ENCODE results near the gene SPATA13. TPM values are rescaled to one million over a fixed set of nuclear protein-coding genes. Genes with fewer than 3 reads are reported as not detected.

Gene SPATA13
- total and polyA plus RNA-seq, 11 donors, result 5.4 to 20.1 (median 8.6) TPM

DNA sequence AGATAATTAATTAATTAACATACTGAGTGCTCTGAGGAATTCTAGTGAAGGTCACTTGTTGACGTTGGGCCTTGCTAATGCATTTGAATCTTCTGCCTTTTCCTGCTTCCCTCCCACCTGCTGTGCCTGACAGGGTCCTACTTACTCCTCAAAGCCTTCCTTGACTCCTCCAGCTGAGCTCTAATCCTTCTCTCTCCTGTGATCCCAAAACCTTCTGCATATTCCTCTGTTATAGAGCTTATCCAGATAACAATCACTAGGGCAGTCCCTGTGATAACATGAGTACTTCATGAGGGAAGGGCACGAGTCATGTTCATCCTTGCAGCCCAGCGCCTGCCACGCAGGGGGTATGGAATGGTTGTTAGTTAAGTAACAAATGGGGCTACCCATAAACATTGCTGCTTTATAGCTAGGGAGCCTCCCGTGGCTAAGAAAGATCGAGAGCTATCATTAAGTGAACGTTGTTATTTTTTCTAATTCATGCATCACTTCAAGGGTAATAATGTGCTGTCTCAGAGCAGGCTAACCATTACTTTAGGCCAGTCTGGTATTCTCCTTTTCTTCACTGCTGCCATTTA lies 19.1 kb upstream of the SPATA13 start:
- WGBS, 4 donors, result 80 to 87% (median 83%) methylated on average over 7 of the region's 7 CpGs
- intact Hi-C loops (cut with DNase I), result no loop called here
- H3K27me3 ChIP-seq, result no peaks in the 10 kb centered on the region
- no peak for DNase-seq
- no peaks in the 10 kb centered on the region for H3K9me3 ChIP-seq
- ATAC-seq, result no peak
- TF ChIP-seq POLR2A (IDR thresholded peaks at IDR 0.05), result no peak
- TF ChIP-seq, protein P1, sequence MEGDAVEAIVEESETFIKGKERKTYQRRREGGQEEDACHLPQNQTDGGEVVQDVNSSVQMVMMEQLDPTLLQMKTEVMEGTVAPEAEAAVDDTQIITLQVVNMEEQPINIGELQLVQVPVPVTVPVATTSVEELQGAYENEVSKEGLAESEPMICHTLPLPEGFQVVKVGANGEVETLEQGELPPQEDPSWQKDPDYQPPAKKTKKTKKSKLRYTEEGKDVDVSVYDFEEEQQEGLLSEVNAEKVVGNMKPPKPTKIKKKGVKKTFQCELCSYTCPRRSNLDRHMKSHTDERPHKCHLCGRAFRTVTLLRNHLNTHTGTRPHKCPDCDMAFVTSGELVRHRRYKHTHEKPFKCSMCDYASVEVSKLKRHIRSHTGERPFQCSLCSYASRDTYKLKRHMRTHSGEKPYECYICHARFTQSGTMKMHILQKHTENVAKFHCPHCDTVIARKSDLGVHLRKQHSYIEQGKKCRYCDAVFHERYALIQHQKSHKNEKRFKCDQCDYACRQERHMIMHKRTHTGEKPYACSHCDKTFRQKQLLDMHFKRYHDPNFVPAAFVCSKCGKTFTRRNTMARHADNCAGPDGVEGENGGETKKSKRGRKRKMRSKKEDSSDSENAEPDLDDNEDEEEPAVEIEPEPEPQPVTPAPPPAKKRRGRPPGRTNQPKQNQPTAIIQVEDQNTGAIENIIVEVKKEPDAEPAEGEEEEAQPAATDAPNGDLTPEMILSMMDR (IDR thresholded peaks at IDR 0.05), result no peak
- no peaks in the 10 kb centered on the region for H3K36me3 ChIP-seq
- peaks cover 0 to 6% (median 0%) of the 10 kb centered on the region in 12 donors for H3K4me1 ChIP-seq
- H3K27ac ChIP-seq, result no peak overlapping the region
- H3K4me3 ChIP-seq, result no peak overlapping the region

DNA sequence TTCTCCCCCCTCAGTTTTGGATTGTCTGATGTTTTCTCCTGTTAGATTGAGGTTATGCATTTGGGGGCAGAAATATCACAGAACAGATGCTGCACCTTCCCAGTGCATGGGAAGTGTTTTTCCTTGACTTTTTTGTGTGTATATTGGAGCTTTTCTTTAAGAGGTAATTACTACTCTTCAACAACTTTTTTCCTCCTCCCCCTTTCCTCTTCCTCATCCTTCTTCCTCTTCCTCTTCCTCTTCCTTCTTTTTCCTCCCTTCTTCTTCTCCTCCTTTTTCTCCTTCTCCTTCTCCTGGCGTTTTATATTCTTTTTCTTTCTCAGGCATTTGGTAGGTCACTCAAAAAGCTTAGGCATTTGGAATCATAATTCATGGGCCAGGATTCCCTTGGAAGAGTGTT lies 18.1 kb upstream of the SPATA13 start:
- Histone ChIP-seq H3K4me1 (peaks cover 0 to 6% (median 0%) of the 10 kb centered on the region in 12 donors), H3K27me3 (no peaks in the 10 kb centered on the region), H3K9me3 (no peaks in the 10 kb centered on the region), H3K4me3 (no peak overlapping the region), H3K27ac (no peak overlapping the region), H3K36me3 (no peaks in the 10 kb centered on the region)
- 57 to 81% (median 65%) methylated on average over 1 of the region's 1 CpG for WGBS, 4 donors
- no peak for ATAC-seq
- TF ChIP-seq, protein P1 (IDR thresholded peaks at IDR 0.05), result no peak
- no peak for TF ChIP-seq POLR2A (IDR thresholded peaks at IDR 0.05)
- no peak for DNase-seq
- intact Hi-C loops (cut with DNase I), result no loop called here

DNA sequence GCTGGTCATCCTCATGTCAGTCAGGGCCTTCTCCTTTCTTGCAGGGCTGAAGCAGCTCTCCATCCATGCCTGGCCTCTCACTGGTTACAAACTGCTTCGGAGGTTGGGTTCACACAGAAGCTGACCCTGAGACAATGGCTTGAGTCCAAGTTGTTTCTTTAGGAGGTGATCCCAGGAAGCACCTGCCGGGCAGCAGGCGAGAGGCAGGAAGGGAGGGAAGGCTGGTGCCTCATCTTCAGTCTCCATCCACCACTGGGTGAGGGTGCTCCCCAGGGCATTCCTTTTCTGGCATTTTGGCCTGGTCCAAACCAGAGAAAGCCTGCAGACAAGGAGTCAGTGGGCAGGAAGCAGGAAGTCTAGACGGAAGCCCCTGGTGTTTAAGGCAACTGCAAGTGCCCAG lies 17.6 kb upstream of the SPATA13 start:
- TF ChIP-seq POLR2A (IDR thresholded peaks at IDR 0.05), result no peak
- TF ChIP-seq, protein P1 (IDR thresholded peaks at IDR 0.05), result no peak
- DNase-seq, result no peak
- ATAC-seq, result no peak
- Histone ChIP-seq H3K27me3 (no peaks in the 10 kb centered on the region), H3K9me3 (no peaks in the 10 kb centered on the region), H3K27ac (no peak overlapping the region), H3K4me3 (no peak overlapping the region), H3K36me3 (no peaks in the 10 kb centered on the region), H3K4me1 (peaks cover 0 to 6% (median 0%) of the 10 kb centered on the region in 12 donors)
- intact Hi-C loops (cut with DNase I), result no loop called here
- whole genome bisulfite sequencing, 4 donors, result 59 to 70% (median 66%) methylated on average over 4 of the region's 4 CpGs

DNA sequence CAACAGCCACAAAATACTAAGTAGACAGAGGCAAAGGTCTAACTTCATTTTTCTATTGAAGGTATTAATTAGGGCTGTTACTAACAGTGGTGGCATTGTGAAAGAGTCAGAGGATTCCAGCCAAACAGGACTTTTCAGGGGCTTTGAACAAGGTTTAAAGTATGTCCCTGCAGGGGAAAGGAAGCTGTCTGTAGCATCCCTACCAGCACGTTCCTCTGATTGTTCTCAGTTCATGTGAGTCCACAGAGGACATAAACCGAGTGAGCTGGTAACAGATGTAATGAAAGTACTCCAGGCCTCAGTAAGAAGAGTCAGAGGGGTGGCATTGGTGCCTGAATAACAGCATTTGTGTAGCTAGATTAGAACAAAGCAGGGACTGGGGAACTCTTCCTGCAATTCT lies 15.3 kb upstream of the SPATA13 start:
- Histone ChIP-seq H3K9me3 (no peaks in the 10 kb centered on the region), H3K36me3 (no peaks in the 10 kb centered on the region), H3K4me1 (peaks cover 0 to 6% (median 0%) of the 10 kb centered on the region in 12 donors), H3K4me3 (no peak overlapping the region), H3K27ac (no peak overlapping the region), H3K27me3 (no peaks in the 10 kb centered on the region)
- WGBS, 4 donors, result 65 to 67% (median 67%) methylated on average over 2 of the region's 2 CpGs
- DNase-seq (no peak), ATAC-seq (no peak)
- no peak for TF ChIP-seq POLR2A (IDR thresholded peaks at IDR 0.05)
- TF ChIP-seq, protein P1 (IDR thresholded peaks at IDR 0.05), result no peak
- intact Hi-C loops (cut with DNase I), result no loop called here
